PC-9 (cell line): ENCODE results near the gene SNX5. TPM values are rescaled to one million over a fixed set of nuclear protein-coding genes. Genes with fewer than 3 reads are reported as not detected.
A peak's percentile ranks its signal among the peaks of the same experiment; 100 is the strongest.

Experiments
- BruUV-seq: library from RNA; stranded (reverse); fragments of 400-500 nt; replicated peaks from 2 replicates; lab custom pipeline; 2021; lab: Mats Ljungman, UMichigan
- CTCF ChIA-PET: fragments of 300-600 bp; sonication (Branson Sonifier 250); formaldehyde crosslinking; loops from one replicate; lab custom pipeline; 2022; ENCODE audit warnings: antibody characterized with exemption; lab: Charles Lee
- POLR2A ChIA-PET: fragments of 300-600 bp; sonication (Branson Sonifier 250); formaldehyde crosslinking; loops from one replicate; lab custom pipeline; 2022; ENCODE audit warnings: antibody characterized with exemption; ENCODE audit not compliant: unreplicated experiment; lab: Charles Lee
- DNase-seq, 2 experiments: peaks; one replicate each; pipeline versions ENCODE4 v3.0.0 to v3.0.0-alpha.2; 2015 to 2022; ENCODE audit warnings: mixed read lengths in 1 of 2
- H2AFZ ChIP-seq: fragments of 200-600 bp; sonication (generic); 2 replicates; pipeline ENCODE4 v1.8.1; 2017; ENCODE audit warnings: antibody characterized with exemption
- H3F3A ChIP-seq: fragments of 200-600 bp; sonication (generic); 2 replicates; pipeline ENCODE4 v1.8.1; 2017; ENCODE audit warnings: antibody characterized with exemption, mild to moderate bottlenecking, low read depth; ENCODE audit not compliant: insufficient read depth
- H3K27ac ChIP-seq: fragments of 200-600 bp; sonication (generic); 2 replicates; pipeline ENCODE4 v1.6.1; 2016; ENCODE audit warnings: mixed run types
- H3K27me3 ChIP-seq: fragments of 200-600 bp; sonication (generic); 2 replicates; pipeline ENCODE4 v1.6.1; 2016; ENCODE audit warnings: low read depth, mixed run types; ENCODE audit not compliant: insufficient read depth
- H3K36me3 ChIP-seq: fragments of 200-600 bp; sonication (generic); 2 replicates; pipeline ENCODE4 v1.6.1; 2016; ENCODE audit warnings: low read depth, mixed run types
- H3K4me1 ChIP-seq: fragments of 200-600 bp; sonication (generic); replicated peaks from 2 replicates; pipeline ENCODE4 v1.6.1; 2016; ENCODE audit warnings: mixed run types; ENCODE audit not compliant: insufficient read depth
- H3K4me2 ChIP-seq: fragments of 200-600 bp; sonication (generic); 2 replicates; pipeline ENCODE4 v1.6.1; 2017; ENCODE audit warnings: mixed run types
- H3K4me3 ChIP-seq: fragments of 200-600 bp; sonication (generic); 2 replicates; pipeline ENCODE4 v1.6.1; 2016; ENCODE audit warnings: mixed run types
- H3K79me2 ChIP-seq: fragments of 200-600 bp; sonication (generic); 2 replicates; pipeline ENCODE4 v1.6.1; 2017; ENCODE audit warnings: low read depth, mixed run types
- H3K9me2 ChIP-seq: fragments of 200-600 bp; sonication (generic); 2 replicates; pipeline ENCODE4 v1.8.1; 2017; ENCODE audit warnings: mild to moderate bottlenecking; ENCODE audit not compliant: insufficient read depth
- H3K9me3 ChIP-seq: fragments of 200-600 bp; sonication (generic); 2 replicates; pipeline ENCODE4 v1.8.1; 2016; ENCODE audit warnings: low read depth; ENCODE audit not compliant: insufficient read depth
- H4K20me1 ChIP-seq: fragments of 200-600 bp; sonication (generic); 2 replicates; pipeline ENCODE4 v1.8.1; 2017; ENCODE audit not compliant: insufficient read depth
- EZH2 ChIP-seq: fragments of 200-600 bp; sonication (generic); IDR thresholded peaks from 2 replicates; pipeline ENCODE4 v1.8.0; 2017; ENCODE audit warnings: antibody characterized with exemption, low read depth
- intact Hi-C: fragments of 100-400 bp; cut with micrococcal nuclease; formaldehyde crosslinking; loops from one replicate; pipeline ENCODE4 v1.10.0; 2022; ENCODE audit not compliant: unreplicated experiment
- total RNA-seq: library from RNA; stranded (reverse); gene quantifications from 2 replicates; pipeline ENCODE4 v1.2.3, GENCODE V29; 2021
- TF ChIP-seq, protein P1 (sequence below): fragments of 200-600 bp; sonication (generic); conservative IDR thresholded peaks from 2 replicates; pipeline ENCODE4 v1.6.1; 2017; ENCODE audit warnings: mixed run types, antibody characterized with exemption, mild to moderate bottlenecking, moderate library complexity

SNX5 gene
- total RNA-seq, 1 experiment from 2014 or later, result 116 TPM

DNA sequence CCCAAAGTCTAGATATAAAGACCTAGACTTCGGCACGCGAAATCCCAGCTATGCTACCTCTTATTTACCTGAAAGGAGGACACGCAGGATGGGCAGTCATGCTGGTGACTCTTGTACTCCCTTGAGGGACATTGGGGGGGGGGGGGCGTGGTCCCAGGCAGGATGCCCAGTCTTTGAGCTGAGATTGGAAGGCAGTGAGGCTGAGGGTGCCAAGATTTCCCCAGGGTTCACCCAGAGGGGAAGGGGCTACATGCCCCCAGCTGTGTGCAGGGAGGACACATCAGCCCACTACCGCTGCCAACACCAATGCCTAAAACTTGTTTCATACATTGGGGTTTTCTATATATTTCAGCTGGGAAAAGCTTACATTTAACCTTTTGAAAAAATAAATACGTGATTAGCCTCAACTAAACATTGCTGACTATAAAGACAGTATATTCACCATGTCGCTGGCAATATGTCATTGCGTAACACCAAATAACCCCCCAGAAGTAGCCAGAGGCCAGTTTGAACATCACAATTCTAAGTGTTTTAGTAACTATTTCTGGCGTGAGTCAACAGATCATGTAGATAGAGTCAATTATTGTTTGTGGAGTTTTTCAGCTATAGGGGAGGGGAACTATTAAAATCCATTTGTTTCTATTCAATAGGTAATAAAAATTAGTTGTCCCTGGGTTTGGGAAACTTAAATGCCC is 21.8 kb upstream of the SNX5 start:
- TF ChIP-seq, protein P1, sequence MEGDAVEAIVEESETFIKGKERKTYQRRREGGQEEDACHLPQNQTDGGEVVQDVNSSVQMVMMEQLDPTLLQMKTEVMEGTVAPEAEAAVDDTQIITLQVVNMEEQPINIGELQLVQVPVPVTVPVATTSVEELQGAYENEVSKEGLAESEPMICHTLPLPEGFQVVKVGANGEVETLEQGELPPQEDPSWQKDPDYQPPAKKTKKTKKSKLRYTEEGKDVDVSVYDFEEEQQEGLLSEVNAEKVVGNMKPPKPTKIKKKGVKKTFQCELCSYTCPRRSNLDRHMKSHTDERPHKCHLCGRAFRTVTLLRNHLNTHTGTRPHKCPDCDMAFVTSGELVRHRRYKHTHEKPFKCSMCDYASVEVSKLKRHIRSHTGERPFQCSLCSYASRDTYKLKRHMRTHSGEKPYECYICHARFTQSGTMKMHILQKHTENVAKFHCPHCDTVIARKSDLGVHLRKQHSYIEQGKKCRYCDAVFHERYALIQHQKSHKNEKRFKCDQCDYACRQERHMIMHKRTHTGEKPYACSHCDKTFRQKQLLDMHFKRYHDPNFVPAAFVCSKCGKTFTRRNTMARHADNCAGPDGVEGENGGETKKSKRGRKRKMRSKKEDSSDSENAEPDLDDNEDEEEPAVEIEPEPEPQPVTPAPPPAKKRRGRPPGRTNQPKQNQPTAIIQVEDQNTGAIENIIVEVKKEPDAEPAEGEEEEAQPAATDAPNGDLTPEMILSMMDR, result no peak
- TF ChIP-seq EZH2, result no peak
- no peaks in the 10 kb centered on the region for H4K20me1 ChIP-seq
- H3F3A ChIP-seq, result peaks cover 17% of the 10 kb centered on the region; the same call in 1 of the 2 replicates
- BruUV-seq, result TSS peak; percentile 14
- no peaks in the 10 kb centered on the region for H3K9me2 ChIP-seq
- no peak overlapping the region for H3K4me2 ChIP-seq
- ChIA-PET CTCF (no interaction called here), POLR2A (no interaction called here)
- no peak overlapping the region for H3K4me3 ChIP-seq
- no peaks in the 10 kb centered on the region for H3K9me3 ChIP-seq
- no peaks in the 10 kb centered on the region for H3K79me2 ChIP-seq
- no peaks in the 10 kb centered on the region; the same call in 1 of the 2 replicates for H3K4me1 ChIP-seq
- no peaks in the 10 kb centered on the region for H3K27me3 ChIP-seq
- H3K27ac ChIP-seq, result no peak overlapping the region
- peaks cover 10% of the 10 kb centered on the region; the same call in 1 of the 2 replicates for H3K36me3 ChIP-seq
- intact Hi-C loops, result loop anchor here (10.0 kb wide), 1 partner anchor 1186 kb away; no protein-coding TSS in a partner anchor
- DNase-seq, result no peak
- no peak overlapping the region for H2AFZ ChIP-seq

DNA sequence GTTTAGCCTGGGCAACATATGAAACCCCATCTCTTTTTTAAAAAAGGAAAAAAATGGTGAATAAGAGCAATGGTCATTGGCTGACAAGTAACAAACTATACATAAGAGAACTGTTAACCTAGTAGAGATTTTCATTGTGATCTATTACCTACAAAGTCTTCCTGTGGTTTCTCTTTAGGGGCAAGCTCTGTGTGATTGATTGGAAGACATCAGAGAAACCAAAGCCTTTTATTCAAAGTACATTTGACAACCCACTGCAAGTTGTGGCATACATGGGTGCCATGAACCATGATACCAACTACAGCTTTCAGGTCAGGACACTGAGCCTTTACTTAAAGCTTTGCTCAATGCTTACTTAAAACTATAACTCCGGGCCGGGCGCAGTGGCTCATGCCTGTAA is 19.4 kb upstream of the SNX5 start:
- H3K4me2 ChIP-seq, result no peak overlapping the region
- no peaks in the 10 kb centered on the region for H3K27me3 ChIP-seq
- peaks cover 10% of the 10 kb centered on the region; the same call in 1 of the 2 replicates for H3K36me3 ChIP-seq
- ChIA-PET POLR2A (no interaction called here), CTCF (no interaction called here)
- DNase-seq, result no peak
- no peak overlapping the region for H2AFZ ChIP-seq
- TF ChIP-seq, protein P1, result no peak
- TF ChIP-seq EZH2, result no peak
- no peaks in the 10 kb centered on the region for H3K9me2 ChIP-seq
- BruUV-seq, result no TSS peak
- H3K79me2 ChIP-seq, result 0 out of 2 replicates have a peak, but pooled peaks cover 11% of the 10 kb centered on the region
- no peaks in the 10 kb centered on the region for H3K9me3 ChIP-seq
- no peak overlapping the region for H3K4me3 ChIP-seq
- peaks cover 6% of the 10 kb centered on the region; the same call in 1 of the 2 replicates for H3F3A ChIP-seq
- no peak overlapping the region for H3K27ac ChIP-seq
- intact Hi-C loops, result no loop called here
- no peaks in the 10 kb centered on the region for H4K20me1 ChIP-seq
- H3K4me1 ChIP-seq, result no peaks in the 10 kb centered on the region; the same call in 1 of the 2 replicates

DNA sequence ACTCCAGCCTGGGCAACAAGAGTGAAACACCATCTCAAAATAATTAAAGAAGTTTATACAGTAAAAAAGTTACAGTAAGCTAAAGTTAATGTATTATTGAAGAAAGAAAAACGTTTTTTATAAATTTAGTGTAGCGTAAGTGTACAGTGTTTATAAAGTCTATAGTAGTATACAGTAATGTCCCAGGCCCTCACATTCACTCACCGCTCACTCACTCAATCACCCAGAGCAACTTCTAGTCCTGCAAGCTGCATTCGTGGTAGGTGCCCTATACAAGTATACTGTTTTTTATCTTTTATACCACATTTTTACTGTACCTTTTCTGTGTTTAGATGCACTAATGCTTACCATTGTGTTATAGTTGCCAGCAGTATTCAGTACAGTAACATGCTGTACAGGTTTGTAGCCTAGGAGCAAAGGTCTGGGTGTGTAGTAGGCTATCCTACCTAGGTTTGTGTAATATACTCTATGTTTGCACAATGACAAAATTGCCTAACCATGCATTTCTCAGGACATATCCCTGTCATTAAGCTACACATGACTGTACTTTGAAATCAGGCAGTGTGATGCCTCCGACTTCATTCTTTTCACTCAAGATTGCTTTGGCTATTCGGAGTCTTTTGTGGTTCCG is 16.9 kb upstream of the SNX5 start:
- no peaks in the 10 kb centered on the region for H3K9me2 ChIP-seq
- no peaks in the 10 kb centered on the region for H3K4me1 ChIP-seq
- H3K9me3 ChIP-seq, result no peaks in the 10 kb centered on the region
- H3K27ac ChIP-seq, result no peak overlapping the region
- intact Hi-C loops, result no loop called here
- 0 out of 2 replicates have a peak, but pooled peaks cover 11% of the 10 kb centered on the region for H3K79me2 ChIP-seq
- DNase-seq, result no peak
- TF ChIP-seq EZH2, result no peak
- TF ChIP-seq, protein P1, result no peak
- no TSS peak for BruUV-seq
- CTCF ChIA-PET, result interaction anchor here (0.7 kb wide), 1 partner anchor 582 kb away, joined by 5 read pairs; no protein-coding TSS in a partner anchor
- no peak overlapping the region for H3K4me3 ChIP-seq
- POLR2A ChIA-PET, result interaction anchor here (0.6 kb wide), 1 partner anchor 27 kb away, joined by 3 read pairs; no protein-coding TSS in a partner anchor
- no peaks in the 10 kb centered on the region for H4K20me1 ChIP-seq
- H3F3A ChIP-seq, result peaks cover 4% of the 10 kb centered on the region; the same call in 1 of the 2 replicates
- H3K27me3 ChIP-seq, result no peaks in the 10 kb centered on the region
- H2AFZ ChIP-seq, result no peak overlapping the region
- H3K4me2 ChIP-seq, result no peak overlapping the region
- peaks cover 8% of the 10 kb centered on the region; the same call in 1 of the 2 replicates for H3K36me3 ChIP-seq
